ENCODE data around the gene INPP1. TPM values are rescaled to one million over a fixed set of nuclear protein-coding genes. Genes with fewer than 3 reads are reported as not detected.

The INPP1 gene
- total RNA-seq, 2 donors from 2014 or later, result 35.3 to 39.2 TPM

DNA sequence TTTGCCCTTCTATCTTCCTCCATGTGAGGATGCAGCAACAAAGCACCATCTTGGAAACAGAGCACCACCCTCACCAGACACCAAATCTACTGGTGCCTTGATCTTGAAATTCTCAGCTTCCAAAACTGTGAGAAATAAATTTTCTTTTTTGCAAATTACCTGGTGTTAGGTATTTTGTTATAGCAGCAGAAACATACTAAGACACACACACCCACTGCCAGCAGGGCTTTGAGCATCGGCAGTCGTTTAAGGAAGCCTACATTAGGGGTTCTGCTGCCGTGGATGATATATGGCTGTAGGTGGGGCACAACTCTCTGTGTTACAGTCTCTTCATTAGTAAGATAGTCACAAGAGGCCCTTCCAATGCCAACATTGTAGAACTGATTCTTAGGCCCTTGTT lies 44.0 kb downstream of the INPP1 start:
- H3K27me3 ChIP-seq, result no peaks in the 10 kb centered on the region
- no peaks in the 10 kb centered on the region for H3K4me1 ChIP-seq
- no peaks in the 10 kb centered on the region for H3K36me3 ChIP-seq
- H3K27ac ChIP-seq, result no peak overlapping the region
- no peak overlapping the region for H3K4me3 ChIP-seq
- DNase-seq, result no peak
- intact Hi-C loops (cut with DNase I), result no loop called here
- H3K9me3 ChIP-seq, result no peaks in the 10 kb centered on the region
- no peak overlapping the region for H3K9ac ChIP-seq (ENCODE audit: low read depth in 2 of 2, low read length in 2 of 2)
- TF ChIP-seq, protein P1, sequence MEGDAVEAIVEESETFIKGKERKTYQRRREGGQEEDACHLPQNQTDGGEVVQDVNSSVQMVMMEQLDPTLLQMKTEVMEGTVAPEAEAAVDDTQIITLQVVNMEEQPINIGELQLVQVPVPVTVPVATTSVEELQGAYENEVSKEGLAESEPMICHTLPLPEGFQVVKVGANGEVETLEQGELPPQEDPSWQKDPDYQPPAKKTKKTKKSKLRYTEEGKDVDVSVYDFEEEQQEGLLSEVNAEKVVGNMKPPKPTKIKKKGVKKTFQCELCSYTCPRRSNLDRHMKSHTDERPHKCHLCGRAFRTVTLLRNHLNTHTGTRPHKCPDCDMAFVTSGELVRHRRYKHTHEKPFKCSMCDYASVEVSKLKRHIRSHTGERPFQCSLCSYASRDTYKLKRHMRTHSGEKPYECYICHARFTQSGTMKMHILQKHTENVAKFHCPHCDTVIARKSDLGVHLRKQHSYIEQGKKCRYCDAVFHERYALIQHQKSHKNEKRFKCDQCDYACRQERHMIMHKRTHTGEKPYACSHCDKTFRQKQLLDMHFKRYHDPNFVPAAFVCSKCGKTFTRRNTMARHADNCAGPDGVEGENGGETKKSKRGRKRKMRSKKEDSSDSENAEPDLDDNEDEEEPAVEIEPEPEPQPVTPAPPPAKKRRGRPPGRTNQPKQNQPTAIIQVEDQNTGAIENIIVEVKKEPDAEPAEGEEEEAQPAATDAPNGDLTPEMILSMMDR (IDR thresholded peaks at IDR 0.05), result no peak

GRCh38 chr2:190396271-190396670 lies 52.9 kb downstream of the INPP1 start:
- TF ChIP-seq, protein P1 (IDR thresholded peaks at IDR 0.05), result no peak
- Histone ChIP-seq H3K27ac (no peak overlapping the region), H3K36me3 (no peaks in the 10 kb centered on the region), H3K9me3 (no peaks in the 10 kb centered on the region), H3K9ac (ENCODE audit: low read depth in 2 of 2, low read length in 2 of 2) (no peak overlapping the region), H3K4me1 (no peaks in the 10 kb centered on the region), H3K27me3 (no peaks in the 10 kb centered on the region), H3K4me3 (no peak overlapping the region)
- intact Hi-C loops (cut with DNase I), result no loop called here
- DNase-seq, result no peak

DNA sequence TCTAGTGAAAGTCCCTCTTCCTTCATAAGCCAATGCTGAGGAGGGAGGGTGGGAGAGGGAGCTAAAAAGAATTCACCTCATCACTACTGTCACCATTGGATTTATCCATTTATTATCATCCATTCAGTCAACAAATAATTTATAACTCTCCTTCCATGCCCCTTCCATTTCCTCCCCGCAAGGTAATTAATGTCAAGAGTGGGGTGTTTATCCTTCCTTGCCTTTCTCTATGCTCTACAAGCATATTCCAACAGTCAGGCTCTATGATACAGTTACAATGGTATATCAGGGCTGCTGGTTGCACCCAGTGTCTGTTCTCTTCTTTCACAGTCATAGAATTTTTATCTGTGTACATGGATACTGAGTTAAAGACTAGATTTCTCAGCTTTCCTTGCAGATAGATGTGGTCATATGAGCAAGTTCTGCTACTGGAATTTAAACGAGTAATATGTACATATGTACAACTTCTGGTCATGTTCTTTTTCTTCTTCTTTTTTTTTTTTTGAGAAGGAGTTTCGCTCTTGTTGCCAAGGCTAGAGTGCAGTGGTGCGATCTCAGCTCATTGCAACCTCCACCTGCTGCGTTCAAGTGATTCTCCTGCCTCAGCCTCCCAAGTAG lies 59.7 kb downstream of the INPP1 start:
- Histone ChIP-seq H3K9ac (ENCODE audit: low read depth in 2 of 2, low read length in 2 of 2) (no peak overlapping the region), H3K9me3 (no peaks in the 10 kb centered on the region), H3K4me1 (no peaks in the 10 kb centered on the region), H3K36me3 (no peaks in the 10 kb centered on the region), H3K27ac (no peak overlapping the region), H3K4me3 (no peak overlapping the region), H3K27me3 (no peaks in the 10 kb centered on the region)
- DNase-seq, result no peak
- TF ChIP-seq, protein P1 (IDR thresholded peaks at IDR 0.05), result no peak
- intact Hi-C loops (cut with DNase I), result no loop called here

- no peak overlapping the region for H3K27ac ChIP-seq
- no peaks in the 10 kb centered on the region for H3K36me3 ChIP-seq
- no peaks in the 10 kb centered on the region for H3K9me3 ChIP-seq
- TF ChIP-seq, protein P1 (IDR thresholded peaks at IDR 0.05), result no peak
- H3K9ac ChIP-seq (ENCODE audit: low read depth in 2 of 2, low read length in 2 of 2), result no peak overlapping the region
- H3K27me3 ChIP-seq, result no peaks in the 10 kb centered on the region
- H3K4me3 ChIP-seq, result no peak overlapping the region
- no peaks in the 10 kb centered on the region for H3K4me1 ChIP-seq
- peak; percentile 63 for DNase-seq
- intact Hi-C loops (cut with DNase I), result no loop called here
These were observed 61.1 kb downstream of the INPP1 start for GRCh38 chr2:190404487-190404886.

DNA sequence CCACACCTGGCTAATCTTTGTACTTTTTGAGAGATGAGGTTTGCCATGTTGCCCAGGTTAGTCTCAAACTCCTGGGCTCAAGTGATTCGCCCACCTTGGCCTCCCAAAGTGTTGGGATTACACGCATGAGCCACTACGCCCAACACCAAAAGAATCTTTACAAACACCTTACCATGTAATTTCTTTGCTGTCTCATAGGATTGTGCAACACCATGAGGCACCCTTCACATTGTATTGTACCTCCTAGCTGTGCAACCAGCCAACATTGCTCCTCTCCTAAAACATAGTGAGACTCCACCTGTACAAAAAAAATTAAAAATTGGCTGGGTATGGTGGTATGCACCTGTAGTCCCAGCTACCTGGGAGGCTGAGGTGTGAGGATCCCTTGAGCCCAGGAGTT lies 61.7 kb downstream of the INPP1 start:
- intact Hi-C loops (cut with DNase I), result no loop called here

More for the DNA sequence above, 61.7 kb downstream of the INPP1 start:
- Histone ChIP-seq H3K9me3 (no peaks in the 10 kb centered on the region), H3K36me3 (no peaks in the 10 kb centered on the region), H3K27ac (no peak overlapping the region), H3K4me1 (no peaks in the 10 kb centered on the region), H3K27me3 (no peaks in the 10 kb centered on the region), H3K4me3 (no peak overlapping the region), H3K9ac (ENCODE audit: low read depth in 2 of 2, low read length in 2 of 2) (no peak overlapping the region)
- TF ChIP-seq, protein P1 (IDR thresholded peaks at IDR 0.05), result no peak
- DNase-seq, result no peak
